GM19240 (cell line): ENCODE measurements around the gene CALB2.
"Not testable (repeated sequence)": the region's sequence is repeated elsewhere in the genome, so short reads cannot be mapped to it uniquely, and the experiment has no call there.

Experiments used
- DNase-seq: peaks from one replicate; pipeline ENCODE4 v3.0.0; 2011; ENCODE audit warnings: low spot score; ENCODE audit not compliant: insufficient read length

CALB2 gene

GRCh38 chr16:71352466-71352865 is 6.1 kb upstream of the CALB2 start:
- no peak for DNase-seq

DNA sequence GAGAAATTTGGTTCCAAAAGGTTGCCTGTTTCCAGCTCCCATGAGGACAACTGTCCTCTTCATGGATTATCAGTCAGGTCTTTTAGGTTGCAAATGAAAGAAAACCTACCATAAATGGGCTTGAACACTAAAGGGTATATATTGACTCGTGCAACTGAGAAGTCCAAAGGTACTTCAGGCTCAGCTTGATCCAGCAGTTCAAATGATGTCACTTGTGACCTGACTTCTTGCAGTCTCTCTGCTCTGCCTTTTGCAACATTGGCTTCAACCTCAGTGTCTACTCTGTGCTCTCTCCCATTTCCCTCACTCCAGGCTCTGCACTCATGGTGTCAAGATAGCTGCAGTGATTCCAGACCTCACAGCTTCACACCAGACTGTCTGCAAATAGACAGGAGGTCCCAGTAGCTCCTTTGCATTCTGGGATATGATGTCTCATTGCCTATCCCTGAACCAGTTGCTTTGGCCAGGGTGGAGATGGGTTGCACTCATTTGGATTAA is 5.5 kb upstream of the CALB2 start:
- no peak for DNase-seq

GRCh38 chr16:71353736-71354135 is 4.8 kb upstream of the CALB2 start:
- no peak for DNase-seq

DNA sequence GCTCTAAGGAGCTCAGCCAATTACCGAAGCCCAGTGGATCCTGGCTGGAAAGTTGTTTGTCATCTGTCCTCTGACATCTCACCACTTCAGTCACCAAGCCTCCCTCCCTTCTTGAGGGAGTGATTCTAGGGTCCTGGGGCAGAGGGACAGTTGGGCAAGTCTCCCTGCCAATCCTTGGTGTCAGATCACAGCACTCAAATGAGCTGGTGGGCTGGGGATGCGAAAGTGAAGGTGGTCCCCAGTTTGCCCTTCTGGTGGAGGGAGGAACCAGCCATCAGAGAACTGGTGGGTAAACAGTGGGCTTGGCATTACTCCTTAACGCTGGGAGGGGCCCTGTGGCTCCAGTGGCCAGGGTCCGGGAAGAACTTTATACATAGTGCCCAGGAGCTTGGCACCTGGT is 4.4 kb upstream of the CALB2 start:
- DNase-seq, result no peak

DNA sequence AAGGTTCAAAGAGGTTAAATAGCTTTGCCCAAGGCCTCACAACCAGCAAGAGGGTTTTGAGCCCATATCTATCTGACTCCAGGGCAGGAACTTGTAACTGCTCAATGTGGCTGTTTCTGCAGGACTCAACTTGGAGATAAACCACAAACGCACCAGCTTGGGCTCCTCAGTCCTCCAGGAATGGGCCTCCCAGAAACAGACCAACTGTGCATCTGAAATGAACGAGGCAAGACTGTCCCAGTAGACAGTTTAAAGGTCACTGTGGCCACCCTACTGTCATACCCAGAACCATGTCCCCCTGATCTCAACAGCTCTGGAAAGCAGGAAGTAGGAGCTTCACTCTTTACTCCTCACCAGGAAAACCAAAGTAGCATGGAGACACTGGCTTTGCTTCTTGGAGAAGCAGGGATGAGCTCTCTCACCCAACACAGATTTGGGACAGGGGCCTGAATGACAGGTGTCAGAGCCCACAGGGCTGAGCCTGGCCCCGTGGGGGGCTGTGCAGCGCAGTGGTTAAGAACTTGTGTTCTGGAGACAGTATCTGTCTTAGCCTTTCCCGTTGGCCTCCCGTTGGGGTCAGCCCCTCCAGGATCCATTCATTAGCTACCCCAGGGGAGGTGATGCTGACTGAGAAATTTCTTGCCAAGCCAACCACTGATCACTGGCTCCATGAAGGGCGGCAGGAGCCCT is 2.3 kb upstream of the CALB2 start:
- no peak for DNase-seq

DNA sequence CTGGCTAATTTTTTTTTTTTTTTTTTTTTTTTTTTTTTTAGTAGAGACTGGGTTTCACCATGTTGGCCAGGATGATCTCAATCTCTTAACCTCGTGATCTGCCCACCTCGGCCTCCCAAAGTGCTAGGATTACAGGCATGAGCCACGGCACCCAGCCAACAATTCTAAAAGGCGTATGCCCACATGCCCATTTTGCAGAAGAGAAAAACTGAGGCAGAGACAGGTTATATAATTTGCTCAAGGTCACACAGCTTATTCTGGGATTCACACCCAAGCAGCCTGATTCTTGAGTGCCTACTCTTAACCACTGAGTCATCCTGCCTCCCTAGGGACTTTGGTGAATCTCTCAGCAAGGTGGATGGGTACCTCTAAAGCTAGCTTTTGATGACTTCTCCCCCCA is 1.6 kb upstream of the CALB2 start:
- not testable (repeated sequence) for DNase-seq

DNA sequence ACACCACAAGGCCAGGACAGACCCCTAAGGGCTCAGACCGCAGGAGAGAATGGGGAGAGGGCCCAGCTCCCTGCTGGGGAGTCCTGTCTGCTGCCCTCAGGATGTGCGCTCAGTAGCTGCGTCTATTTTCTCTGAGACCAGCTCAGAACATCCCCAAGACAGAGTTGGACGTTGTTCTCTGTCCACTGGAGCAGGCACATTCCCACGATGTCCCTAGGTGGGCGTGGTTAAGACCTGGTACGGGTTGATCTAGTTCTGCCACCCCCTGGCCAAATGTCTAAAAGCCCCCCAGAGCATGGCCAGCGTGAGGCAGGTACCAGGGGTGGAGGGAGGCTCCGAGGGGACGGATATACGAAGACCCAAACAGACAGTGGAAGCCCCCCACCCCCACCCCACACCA is 842 bp upstream of the CALB2 start:
- no peak for DNase-seq

- no peak for DNase-seq
Measured at GRCh38 chr16:71359431-71359830, 908 bp downstream of the CALB2 start.

- DNase-seq, result no peak
Measured at GRCh38 chr16:71360378-71360777, 1.9 kb downstream of the CALB2 start.

DNA sequence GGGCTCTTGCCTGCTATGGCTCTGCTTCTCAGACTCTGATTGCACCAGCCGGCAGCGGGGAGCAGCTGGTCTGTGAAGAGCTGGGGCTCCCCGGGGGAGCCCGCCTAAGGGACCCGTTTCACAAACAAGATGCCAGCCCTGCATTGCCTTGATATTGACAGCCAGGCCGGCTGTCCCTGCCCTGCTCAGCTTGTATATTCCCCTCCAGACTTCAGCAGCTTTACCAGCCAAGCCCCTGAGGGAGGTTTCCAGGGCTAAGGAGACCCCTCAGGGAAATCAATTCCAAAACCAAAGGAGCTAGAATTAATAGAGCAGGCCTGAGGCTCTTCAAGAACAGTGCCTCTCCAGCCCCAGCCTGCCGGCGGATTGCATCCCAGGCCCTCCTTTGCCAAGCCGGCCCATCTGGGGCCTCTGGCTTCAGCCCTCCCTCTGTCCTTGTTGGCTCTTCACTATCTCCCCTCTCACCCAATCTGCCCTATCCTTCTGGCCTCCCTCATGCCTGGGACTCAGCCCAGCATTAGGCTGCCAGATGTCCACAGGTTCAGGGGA is 5.7 kb downstream of the CALB2 start:
- no peak for DNase-seq

DNA sequence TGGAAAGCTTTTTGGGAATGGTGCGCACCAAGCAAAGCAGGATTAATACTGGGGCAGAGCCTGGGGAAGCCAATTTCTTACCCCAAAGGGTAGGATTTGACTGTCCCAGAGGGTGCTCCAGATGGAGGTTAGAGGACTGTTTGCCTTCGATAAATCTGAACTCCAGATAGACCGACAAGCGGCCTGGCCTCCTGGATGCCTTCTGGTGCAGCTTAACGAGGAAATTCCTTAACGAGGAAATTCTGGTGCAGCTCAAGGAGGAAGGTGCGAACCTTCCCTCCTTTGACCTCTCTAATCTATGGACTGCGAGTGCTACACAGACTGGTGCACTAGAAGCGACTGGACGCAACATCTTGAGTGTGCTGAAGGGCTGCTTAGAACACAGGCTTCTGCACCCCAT is 6.5 kb downstream of the CALB2 start:
- no peak for DNase-seq

- DNase-seq, result peak; percentile 39
Measured at GRCh38 chr16:71367241-71367976, 8.9 kb downstream of the CALB2 start.

GRCh38 chr16:71368958-71369357 is 10.4 kb downstream of the CALB2 start:
- no peak for DNase-seq

DNA sequence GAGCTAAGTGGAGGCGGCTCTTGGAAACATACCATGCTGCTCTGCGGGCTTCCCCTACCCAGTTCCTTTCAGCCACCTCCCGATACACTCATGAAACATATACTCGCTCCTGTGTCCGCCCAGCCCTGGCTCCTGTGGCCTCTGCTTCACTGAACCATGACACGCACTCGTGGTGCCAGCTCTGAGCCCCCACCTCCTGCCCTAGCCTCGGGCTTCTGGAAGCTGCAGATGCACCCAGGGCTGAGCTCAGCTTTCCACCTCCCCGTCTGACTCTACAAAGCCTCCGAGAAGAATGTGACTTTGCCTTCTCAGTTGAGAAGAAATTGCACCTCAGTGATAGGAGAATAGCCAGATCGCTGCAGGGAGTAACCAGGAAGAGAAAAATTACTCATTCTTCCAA is 11.0 kb downstream of the CALB2 start:
- DNase-seq, result no peak

DNA sequence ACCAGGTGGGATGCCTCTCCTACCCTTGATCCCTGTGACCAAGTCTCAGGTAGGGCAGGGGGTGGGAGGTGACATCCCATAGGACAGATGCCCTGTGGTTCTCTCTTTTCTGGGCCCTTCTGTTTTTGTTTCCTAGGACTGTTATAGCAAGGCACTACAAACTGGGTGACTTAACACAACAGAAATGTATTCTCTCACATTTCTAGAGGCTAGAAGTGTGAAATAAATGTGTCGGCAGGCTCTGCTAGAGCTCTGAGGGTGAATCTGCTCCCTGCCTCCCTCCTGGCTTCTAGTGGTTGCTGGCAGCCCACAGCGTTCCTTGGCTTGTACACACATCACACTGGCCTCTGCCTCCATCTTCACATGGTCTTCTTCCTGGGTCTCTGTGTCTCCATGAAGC is 12.7 kb downstream of the CALB2 start:
- DNase-seq, result no peak

DNA sequence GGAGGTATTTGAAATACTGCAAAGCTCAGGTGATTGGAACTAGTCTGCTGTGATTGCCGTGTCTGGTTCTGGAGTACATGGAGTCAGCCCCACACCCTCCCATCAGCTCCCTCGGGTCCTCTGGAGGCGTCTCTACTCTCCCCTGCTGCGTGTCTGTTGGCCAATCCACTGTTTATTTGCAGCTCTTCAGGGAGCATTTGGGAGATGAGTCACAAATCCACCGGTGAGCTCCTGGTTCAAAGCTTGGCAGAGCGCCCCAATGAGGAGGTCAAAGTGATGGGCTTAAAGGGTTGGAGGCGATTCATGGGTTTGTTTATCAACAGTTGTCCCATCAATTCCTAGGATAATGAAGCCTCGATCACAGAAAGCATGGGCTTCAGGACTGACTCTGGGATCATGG is 14.6 kb downstream of the CALB2 start:
- no peak for DNase-seq

- DNase-seq, result no peak
Measured at GRCh38 chr16:71376465-71377157, 18.1 kb downstream of the CALB2 start.

- DNase-seq, result no peak
Measured at GRCh38 chr16:71379711-71380110, 21.2 kb downstream of the CALB2 start.

DNA sequence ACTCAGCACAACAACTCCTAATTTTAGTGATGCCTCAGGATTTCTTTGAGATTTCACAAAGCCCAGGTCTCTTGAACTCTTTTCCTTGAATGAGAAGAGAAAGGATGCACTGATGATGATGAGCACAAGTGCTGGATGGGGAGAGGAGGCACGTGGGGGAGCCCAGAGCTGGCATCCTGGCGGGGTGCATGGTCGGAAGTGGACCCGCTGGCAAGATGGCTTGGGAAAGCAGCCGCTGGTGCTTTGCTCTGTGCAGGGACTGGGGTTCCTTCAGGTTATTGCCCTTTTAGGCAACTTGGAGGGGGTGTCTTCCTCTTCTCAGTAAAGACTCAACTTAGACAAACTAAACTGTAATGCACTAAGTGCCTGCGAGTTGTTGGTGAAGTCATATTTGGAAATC is 22.3 kb downstream of the CALB2 start:
- DNase-seq, result no peak

- DNase-seq, result no peak
Measured at GRCh38 chr16:71383054-71383773, 24.7 kb downstream of the CALB2 start.

- no peak for DNase-seq
Measured at GRCh38 chr16:71384073-71384724, 25.7 kb downstream of the CALB2 start.
